ENCODE data around the gene MAP3K10.

Gene MAP3K10

GRCh38 chr19:40175820-40176219, 15.4 kb upstream of the MAP3K10 start:
- no peak for DNase-seq

DNA sequence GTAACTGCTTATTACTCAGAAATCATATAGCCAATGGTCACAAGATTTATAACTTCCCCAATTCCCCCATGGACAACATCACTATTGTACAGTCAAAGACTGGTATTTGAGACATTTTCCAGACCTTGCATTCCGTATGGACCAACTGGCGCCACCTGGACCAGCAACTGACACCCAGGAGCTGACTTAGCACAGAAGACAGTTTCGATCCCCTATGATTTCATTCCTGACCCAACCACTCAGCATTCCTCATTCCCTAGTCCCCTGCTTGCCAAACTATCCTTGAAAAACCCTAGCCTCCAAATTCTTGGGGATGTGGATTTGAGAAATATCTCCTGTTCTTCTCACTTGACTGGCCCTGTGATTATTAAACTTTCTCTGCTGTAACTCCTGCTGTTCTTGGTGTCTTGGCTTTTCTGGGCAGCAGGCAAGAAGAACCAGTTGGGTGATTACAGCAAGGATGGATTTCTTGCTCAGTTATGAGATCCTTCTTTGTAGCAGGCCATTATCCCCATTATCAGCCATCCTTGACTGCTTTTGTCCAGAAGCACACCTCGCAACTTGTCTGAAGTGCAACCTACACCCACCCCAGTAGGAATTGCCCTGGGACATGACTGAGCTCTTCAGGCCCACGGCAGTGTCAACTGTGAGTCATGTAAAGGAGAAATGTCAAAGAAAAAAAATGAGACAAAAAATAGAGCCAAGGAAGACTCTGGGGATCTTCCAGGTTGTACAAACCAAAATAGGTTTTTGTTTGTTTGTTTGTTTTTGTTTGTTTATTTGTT, 13.7 kb upstream of the MAP3K10 start:
- DNase-seq, result no peak

DNA sequence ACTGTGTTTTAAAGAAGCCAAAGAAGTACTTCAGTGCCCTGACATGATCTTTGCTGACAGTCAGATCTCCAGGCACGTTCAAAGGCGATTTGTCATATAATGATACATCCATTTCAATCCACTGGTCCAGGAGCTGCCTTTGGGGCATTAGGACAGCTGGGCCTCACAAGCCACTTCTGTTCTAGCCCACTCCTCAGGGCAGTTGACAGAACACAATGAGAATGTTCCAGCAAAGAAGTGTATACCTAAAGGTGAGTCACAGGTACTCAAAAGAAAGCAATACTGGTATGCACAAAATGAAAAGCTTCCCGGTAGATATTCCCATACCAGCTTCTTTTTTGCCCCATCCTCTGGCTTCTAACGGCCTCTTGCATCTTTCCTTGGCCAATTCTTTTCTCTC, 12.5 kb upstream of the MAP3K10 start:
- DNase-seq, result no peak

DNA sequence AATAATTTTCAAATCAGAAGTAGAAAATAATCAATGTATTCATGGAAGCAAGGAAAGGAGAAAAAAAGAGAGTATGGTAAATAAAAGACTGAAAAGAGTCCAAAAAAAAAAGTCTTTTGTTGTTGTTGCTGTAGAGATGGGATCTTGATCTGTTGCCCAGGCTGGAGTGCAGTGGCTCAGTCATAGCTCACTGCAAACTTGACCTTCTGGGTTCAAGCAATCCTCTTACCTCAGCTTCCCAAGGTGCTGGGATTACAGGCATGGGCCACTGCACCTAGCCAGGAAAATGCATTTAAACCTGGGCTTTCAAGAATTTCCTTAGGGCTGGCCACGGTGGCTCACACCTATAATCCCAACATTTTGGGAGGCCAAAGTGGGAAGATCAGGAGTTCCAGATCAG, 7.0 kb upstream of the MAP3K10 start:
- no peak for DNase-seq

- no peak for DNase-seq
Measured at GRCh38 chr19:40191836-40192646, 815 bp downstream of the MAP3K10 start.

DNA sequence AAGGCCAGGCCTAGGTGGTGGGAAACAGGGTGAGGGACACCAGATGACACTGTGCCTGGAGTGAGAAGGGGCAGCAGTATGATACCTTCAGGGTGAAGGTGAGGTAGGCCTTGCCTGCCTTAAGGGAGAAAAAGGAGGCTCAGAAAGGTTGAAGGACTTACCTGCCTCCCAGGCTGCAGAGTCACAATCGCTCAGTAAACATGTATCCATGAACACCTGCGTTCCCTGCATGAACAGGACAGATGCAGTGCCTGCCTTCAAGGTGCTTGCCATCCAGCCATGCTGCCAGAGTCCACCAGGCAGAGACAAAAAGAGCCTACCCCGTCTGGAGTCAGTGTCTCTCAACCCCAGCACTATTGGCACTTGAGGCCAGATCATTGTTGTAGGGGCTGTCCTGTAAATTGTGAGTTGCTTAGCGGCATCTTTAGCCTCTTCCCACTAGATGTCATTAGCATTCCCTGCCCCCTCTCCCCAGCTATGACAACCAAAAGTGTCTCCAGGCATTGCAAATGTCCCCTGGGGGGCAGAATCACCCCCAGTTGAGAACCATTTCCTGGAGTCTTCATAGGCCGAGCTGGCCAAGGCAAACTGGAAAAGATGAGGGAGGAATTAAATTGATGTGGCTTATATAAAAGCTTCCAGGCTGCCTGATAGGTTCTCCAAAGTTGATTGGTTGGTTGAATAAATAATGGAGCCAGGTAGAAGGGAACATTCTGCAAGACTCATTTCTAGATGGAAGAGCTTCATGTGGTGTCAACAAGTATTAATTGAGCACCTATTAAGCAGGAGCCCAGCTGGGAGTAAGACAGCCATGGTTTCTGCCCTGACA, 1.7 kb downstream of the MAP3K10 start:
- no peak for DNase-seq

DNA sequence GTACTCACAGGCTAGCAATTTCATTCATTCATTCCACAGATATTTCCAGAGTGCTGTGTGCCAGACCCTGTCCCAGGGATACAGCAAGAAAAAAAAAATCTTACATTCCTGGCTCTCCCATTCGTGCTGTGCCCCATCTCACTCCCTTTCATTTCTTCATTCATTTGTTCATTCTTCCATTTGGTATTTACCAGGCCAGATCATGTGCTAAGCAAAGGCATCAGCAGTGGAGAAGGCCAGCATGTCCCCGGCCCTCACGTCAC, 2.3 kb downstream of the MAP3K10 start:
- DNase-seq, result no peak

GRCh38 chr19:40198272-40198990, 7.2 kb downstream of the MAP3K10 start:
- DNase-seq, result no peak

GRCh38 chr19:40200341-40201099, 9.3 kb downstream of the MAP3K10 start:
- no peak for DNase-seq

- DNase-seq, result no peak
Measured at GRCh38 chr19:40204381-40204780, 13.2 kb downstream of the MAP3K10 start.

DNA sequence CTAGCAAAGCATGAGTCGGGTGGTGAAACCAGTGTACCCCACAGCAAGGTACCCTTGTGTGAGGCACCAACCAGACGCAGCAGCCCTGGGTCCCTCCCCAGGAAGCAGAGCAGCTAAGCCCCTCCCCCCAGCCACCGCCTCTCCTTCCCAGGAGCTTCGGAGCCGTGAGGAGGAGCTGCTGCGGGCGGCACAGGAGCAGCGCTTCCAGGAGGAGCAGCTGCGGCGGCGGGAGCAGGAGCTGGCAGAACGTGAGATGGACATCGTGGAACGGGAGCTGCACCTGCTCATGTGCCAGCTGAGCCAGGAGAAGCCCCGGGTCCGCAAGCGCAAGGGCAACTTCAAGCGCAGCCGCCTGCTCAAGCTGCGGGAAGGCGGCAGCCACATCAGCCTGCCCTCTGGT, 14.5 kb downstream of the MAP3K10 start:
- no peak for DNase-seq

DNA sequence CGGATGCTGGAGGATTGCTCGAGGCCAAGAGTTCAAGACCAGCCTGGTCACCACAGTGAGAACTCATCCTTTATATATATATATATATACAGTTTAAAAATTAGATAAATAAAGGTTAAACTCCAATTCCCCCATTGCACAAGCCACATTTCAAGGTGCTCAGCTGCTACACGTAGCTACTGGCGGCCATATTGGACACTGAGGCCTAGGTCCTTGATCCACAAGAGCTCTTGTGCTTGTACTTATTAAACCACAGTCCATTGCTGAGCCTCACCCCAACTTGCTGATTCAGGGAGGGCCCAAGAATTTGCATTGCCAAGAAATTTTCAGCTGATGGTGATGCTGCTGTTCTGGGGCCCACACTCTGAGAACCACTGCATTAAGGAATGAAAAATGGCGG, 17.4 kb downstream of the MAP3K10 start:
- DNase-seq, result no peak

DNA sequence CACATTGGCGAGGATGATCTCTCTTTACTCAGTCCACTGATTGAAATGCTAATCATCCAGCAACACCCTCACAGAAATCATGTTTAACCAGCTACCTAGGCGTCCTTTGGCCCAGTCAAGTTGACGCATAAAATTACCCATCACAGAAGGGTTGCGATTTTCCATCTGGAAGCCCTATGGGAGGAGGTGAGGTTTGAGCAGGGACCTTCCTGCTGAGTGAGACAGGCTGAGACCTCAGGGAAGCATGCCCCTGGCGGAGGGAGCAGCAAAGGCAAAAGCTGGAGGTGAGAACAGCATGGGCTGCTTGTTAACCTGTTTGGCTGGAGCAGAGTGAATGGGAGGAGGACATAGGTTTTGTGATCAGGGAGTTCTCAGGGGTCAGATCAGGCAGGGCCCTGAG, 19.7 kb downstream of the MAP3K10 start:
- no peak for DNase-seq

DNA sequence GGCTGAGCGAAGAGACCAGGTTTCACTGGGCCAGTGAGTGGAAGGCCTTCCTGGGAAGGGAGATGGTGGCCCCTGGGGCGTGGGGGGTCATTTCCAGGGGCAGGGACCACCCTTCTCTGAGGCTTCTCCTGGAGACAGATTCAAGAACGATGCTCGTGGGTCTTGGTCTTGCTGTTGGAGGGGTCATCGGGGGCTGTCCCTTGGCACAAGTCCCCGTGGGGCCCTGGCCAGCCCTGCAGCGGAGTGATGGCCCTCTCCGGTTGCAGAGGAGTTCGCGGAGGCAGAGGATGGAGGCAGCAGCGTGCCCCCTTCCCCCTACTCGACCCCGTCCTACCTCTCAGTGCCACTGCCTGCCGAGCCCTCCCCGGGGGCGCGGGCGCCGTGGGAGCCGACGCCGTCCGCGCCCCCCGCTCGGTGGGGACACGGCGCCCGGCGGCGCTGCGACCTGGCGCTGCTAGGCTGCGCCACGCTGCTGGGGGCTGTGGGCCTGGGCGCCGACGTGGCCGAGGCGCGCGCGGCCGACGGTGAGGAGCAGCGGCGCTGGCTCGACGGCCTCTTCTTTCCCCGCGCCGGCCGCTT, 22.1 kb downstream of the MAP3K10 start:
- DNase-seq, result no peak

- no peak for DNase-seq
Measured at GRCh38 chr19:40213882-40214570, 22.8 kb downstream of the MAP3K10 start.

DNA sequence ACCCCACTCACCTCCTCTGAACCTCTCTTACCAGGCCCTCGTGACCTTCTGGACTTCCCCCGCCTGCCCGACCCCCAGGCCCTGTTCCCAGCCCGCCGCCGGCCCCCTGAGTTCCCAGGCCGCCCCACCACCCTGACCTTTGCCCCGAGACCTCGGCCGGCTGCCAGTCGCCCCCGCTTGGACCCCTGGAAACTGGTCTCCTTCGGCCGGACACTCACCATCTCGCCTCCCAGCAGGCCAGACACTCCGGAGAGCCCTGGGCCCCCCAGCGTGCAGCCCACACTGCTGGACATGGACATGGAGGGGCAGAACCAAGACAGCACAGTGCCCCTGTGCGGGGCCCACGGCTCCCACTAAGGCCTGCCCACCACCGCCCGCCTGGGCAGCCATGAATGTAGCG, 23.7 kb downstream of the MAP3K10 start:
- no peak for DNase-seq

DNA sequence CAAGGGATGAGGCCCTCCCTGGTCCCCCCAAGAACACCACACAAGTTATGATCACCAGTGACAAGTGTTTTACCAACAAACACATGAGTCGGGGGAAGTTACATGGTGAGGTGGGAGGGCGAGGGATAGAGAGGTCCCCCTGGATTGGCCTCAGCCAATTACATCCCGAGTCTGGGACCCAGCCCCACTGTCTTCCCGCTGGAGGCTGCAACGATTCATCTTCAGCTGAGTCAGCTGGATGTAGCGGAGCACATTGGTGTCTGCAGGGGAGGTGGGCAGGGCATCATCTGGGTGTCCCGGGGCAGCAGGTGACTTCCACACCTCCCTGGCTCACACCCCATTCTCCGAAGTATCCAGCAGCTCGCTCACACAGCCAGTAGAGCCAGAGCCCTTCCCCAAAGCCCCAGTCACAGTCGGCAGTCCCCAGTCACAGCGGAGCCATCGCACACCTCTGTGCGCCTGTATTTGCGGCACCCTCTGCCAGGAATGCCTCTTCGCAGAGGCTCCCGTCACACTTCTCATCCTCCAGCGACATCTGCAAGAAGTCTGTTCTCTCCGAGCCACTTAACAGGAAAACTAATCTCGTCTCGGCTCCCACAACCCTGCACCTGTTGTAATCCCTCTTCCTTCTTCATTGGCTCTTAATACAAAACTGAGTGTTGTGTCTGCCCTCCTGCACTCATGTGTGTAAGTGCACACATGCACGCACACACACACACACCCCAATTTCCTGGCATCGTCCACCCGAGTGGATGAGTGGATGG, 25.0 kb downstream of the MAP3K10 start:
- no peak for DNase-seq

- DNase-seq, result no peak
Measured at GRCh38 chr19:40216777-40217026, 25.5 kb downstream of the MAP3K10 start.

DNA sequence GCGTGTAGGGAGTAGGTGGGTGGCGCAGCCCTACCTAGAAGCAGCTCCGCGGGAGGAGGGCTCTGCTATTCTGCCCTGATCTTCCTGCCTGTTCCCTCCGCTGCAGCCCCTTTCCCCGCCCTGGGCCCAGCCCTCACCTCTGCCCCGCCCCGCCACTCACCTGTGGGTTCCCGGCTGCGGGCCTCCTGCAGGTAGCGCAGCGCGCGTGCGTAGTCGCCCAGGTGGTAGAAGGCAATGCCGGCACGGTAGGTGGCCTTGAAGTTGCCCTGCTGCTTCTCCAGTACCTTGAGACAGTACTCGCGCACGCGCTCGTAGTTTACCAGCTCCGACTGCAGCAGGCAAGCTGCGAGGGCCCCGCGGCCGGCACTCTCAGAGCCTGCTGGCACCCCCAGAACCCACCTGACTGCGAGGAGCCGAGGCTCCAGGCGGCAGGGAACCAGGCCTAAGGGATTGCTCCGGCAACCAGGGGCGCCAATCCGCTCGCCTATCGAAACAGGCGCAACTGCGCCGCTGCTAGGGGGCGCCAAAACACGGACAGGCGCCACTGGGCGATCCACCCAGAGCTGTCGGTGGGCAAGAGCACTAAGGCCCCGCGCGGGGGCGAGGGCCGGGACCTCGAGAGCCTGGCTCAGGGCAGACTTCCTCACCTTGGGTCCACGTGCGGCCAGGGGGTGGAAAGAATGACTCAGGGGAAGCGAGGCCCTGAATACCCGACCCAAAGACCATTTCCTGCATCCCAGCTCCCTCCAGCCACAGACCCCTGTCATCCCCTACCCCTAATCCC, 26.0 kb downstream of the MAP3K10 start:
- DNase-seq, result no peak
